ENCODE measurements around the gene PUM2.

- TF ChIP-seq EZH2 (IDR thresholded peaks at IDR 0.05; ENCODE audit: low read length) = no peak
- no peak for TF ChIP-seq CTCF (optimal IDR thresholded peaks at IDR 0.05 in 1 of 3, IDR thresholded peaks at IDR 0.05 in 1 of 3, conservative IDR thresholded peaks at IDR 0.05 in 1 of 3; ENCODE audit: extremely low read depth in 1 of 3, insufficient read depth in 2 of 3, low read length in 3 of 3)
Measured at GRCh38 chr2:20203072-20203471, 147.6 kb downstream of the PUM2 start.
